Articular chondrocyte of knee joint (primary cell): ENCODE measurements around the gene PHOX2B. TPM values are rescaled to one million over a fixed set of nuclear protein-coding genes. Genes with fewer than 3 reads are reported as not detected.

Experiments used
- small RNA-seq: library from RNA; depleted of rRNA; stranded (forward); fragments of <200 nt; gene quantifications from one replicate; pipeline ENCODE3, GENCODE V24; 2012
- total RNA-seq: library from RNA; depleted of rRNA; stranded (reverse); fragments of >200 nt; gene quantifications from 2 replicates; pipeline ENCODE4 v1.2.3, GENCODE V29; 2012

The PHOX2B gene
- total RNA-seq = not detected in 2 replicates

GRCh38 chr4:41748571-41749475 is at the start of gene PHOX2B:
TSS of gene PHOX2B (minus strand) at chr4:41748725. CDS start at chr4:41748610, 115 bp downstream.

Small RNA genes lying within 50 kb of the gene (small RNA-seq; reads per million reads assigned to genes)
- not detected for gene RNU1-49P

Other genes with a start within 250 kb of the PHOX2B start
- 28.2 and 39.2 TPM in 2 replicates for gene LIMCH1, start 210.6 kb downstream of the PHOX2B start, total RNA-seq
- 54.0 and 55.6 TPM in 2 replicates for gene TMEM33, start 186.7 kb upstream of the PHOX2B start, total RNA-seq
- 0.22 and 0.26 TPM in 2 replicates for gene DCAF4L1, start 233.0 kb upstream of the PHOX2B start, total RNA-seq
- 73.6 and 76.8 TPM in 2 replicates for gene SLC30A9, start 241.8 kb upstream of the PHOX2B start, total RNA-seq